NCI-H2171 treated with DMSO at 0.1 percent for 48 hours (cell line): ENCODE data around the gene FTCD.

Experiments
- DNase-seq: peaks from one replicate; lab custom pipeline; 2025; lab: John Stamatoyannopoulos, UW

Gene FTCD

GRCh38 chr21:46140352-46141003 lies 14.9 kb downstream of the FTCD start:
- peak; percentile 80 for DNase-seq

DNA sequence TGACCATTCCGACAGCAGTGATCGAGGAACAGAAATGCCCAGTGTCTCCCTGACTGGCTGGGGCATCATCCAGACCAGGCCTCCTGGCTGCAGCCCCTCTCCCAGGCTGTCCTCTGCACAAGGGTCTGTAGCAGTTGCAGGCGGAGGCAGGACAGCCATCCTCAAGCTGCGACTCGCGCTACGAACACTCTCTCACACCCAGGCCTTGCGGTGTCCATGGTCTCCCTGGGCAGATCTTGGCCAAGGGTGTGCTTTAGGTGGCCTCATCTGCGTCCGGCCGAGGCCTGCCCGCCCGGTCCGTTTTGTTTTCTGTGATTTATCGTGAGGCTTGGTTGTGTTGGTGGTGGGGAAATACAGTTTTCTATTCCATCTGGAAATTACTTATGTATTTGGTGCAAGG lies 15.7 kb downstream of the FTCD start:
- DNase-seq: no peak

GRCh38 chr21:46138383-46138970 lies 16.9 kb downstream of the FTCD start:
- DNase-seq: no peak

DNA sequence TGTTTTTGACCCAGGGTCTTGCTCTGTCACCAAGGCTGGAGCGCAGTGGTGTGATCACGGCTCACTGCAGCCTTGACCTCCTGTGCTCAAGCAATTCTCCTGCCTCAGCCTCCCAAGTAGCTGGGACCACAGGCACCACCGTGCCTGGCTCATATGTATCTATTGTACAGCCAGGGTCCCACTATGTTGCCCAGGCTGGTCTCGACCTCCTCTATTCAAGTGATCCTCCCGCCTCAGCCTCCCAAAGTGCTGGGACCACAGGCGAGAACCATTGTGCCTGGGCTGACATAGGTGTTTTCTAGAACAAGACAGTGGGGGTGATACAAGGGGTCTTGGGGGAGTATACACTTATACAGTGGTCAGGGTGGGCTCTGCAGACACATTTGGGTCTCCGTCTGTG lies 17.5 kb downstream of the FTCD start:
- no peak for DNase-seq

DNA sequence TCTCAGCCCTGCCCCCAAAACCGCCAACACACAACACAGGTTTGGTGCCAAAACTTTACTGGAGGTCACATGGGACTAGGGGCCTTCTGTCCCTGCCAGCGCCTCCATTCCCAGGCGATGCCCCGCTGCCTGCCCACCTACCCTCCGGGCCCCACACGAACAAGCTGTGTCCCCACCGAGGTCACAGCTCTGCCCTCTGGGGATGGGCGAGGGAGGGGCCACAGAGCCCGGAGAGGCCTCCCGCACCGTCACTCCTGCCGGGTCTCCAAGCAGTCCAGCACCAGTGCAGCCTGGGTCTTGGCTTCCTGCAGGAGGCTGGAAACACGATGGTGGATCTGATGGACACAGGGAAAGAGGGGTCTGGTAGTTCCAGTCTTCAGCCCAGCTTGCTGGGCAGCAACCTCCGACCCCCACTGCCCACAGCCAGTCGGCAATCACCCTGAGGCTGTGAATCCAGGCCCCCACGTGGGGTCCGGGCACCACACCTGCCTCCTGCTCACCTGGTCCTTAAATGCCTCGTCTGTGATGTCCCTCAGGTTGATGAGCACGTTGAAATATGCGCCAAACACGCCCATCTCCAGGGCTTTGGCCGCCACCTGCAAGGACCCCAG lies 18.5 kb downstream of the FTCD start:
- DNase-seq: no peak

- DNase-seq: no peak
Observed at GRCh38 chr21:46135782-46136395, 19.5 kb downstream of the FTCD start.

DNA sequence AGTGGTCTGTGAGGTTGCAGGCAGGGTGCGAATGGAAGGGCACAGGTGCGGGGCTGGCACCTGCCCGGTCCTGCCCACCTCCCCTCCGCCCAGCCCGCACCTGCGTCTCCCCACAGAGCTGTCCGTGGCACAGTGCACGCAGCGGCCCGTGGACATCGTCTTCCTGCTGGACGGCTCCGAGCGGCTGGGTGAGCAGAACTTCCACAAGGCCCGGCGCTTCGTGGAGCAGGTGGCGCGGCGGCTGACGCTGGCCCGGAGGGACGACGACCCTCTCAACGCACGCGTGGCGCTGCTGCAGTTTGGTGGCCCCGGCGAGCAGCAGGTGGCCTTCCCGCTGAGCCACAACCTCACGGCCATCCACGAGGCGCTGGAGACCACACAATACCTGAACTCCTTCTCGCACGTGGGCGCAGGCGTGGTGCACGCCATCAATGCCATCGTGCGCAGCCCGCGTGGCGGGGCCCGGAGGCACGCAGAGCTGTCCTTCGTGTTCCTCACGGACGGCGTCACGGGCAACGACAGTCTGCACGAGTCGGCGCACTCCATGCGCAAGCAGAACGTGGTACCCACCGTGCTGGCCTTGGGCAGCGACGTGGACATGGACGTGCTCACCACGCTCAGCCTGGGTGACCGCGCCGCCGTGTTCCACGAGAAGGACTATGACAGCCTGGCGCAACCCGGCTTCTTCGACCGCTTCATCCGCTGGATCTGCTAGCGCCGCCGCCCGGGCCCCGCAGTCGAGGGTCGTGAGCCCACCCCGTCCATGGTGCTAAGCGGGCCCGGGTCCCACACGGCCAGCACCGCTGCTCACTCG lies 23.3 kb downstream of the FTCD start:
- DNase-seq: no peak

DNA sequence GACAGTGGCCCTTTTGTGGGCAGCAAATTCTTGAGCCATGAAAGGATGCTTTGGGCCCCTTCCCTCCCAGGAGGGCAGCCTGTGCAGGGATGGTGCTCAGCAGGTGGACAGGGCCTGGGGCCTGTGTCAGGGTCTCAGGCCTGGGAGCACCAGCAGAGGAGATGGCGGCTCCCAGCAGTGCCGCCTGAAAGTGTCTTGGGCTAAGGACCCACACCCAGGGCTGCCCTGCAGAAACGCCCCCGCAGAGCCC lies 23.9 kb downstream of the FTCD start:
- no peak for DNase-seq

- no peak for DNase-seq
Observed at GRCh38 chr21:46130831-46131587, 24.4 kb downstream of the FTCD start.

- no peak for DNase-seq
Observed at GRCh38 chr21:46129846-46130651, 25.3 kb downstream of the FTCD start.

DNA sequence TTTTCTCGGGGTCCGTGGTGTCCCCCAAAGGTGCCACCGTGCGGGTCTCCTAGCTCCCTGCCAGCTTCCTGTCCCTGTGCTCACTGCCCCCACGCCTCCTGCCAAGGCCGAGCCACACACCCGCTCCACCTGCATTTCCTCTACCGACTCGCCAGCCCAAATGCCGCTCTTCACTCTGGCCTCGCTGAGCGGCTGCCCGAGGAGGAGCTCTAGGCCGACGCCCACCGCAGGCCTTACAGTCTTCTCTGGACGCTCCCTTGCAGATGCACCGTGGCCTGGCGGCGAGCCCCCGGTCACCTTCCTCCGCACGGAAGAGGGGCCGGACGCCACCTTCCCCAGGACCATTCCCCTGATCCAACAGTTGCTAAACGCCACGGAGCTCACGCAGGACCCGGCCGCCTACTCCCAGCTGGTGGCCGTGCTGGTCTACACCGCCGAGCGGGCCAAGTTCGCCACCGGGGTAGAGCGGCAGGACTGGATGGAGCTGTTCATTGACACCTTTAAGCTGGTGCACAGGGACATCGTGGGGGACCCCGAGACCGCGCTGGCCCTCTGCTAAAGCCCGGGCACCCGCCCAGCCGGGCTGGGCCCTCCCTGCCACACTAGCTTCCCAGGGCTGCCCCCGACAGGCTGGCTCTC lies 26.3 kb downstream of the FTCD start:
- DNase-seq: no peak

- no peak for DNase-seq
Observed at GRCh38 chr21:46128106-46128932, 27.1 kb downstream of the FTCD start.

DNA sequence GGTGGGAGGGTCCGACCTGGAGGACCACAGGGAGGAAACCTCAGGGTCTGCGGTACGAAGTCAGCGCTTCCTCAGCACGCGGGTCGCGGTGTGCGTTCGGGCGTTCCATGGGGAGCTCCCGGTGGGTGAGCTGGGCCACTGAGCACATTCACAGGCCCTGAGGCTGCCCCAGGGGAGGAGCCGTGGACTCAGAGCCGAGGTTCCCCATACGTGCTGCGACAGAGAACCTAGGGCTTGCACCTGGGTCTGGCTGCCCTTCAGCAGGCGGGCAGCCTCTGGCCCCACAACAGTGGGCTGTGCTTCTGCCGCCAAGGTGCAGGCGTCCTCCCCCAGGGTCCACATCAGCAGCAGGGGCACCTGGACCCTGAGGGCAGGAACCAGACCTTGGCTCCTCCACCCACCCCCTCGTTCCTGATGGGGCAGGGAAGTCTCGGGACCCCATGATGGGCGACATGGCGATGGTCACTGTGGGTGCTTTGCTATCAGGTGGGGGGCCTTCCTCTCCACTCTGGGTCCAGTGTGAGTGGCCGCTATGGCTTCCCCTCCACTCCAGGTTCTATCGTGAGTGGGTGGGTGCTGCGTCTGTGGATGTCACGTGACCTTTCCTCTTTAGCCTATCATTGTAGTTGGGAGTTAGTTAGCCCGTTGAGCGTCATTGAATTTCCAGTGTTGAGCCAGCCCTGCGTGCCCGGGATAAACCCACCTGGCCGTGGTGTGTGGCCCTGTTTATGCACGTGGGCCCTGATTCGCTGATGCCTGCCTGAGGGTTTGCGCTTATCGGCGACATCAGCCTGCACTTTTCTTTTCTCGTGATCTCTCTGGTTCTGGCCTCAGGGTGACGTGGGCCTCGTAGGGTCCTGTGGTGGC lies 27.9 kb downstream of the FTCD start:
- DNase-seq: no peak

- no peak for DNase-seq
Observed at GRCh38 chr21:46126309-46127238, 28.8 kb downstream of the FTCD start.

GRCh38 chr21:46125846-46126301 lies 29.5 kb downstream of the FTCD start:
- DNase-seq: no peak

GRCh38 chr21:46124926-46125845 lies 30.2 kb downstream of the FTCD start:
- DNase-seq: no peak
